WTC11 (cell line): ENCODE data around the gene SLC7A6. TPM values are rescaled to one million over a fixed set of nuclear protein-coding genes. Genes with fewer than 3 reads are reported as not detected.
A peak's percentile ranks its signal among the peaks of the same experiment; 100 is the strongest.

ENCODE experiments used
- ATAC-seq: fragments of 200-7000 bp; cut with Tn5 transposase; 2 replicates; pipeline ENCODE4 v1.10.0; 2021; ENCODE audit warnings: mild to moderate bottlenecking, moderate library complexity
- CTCF ChIA-PET: fragments of 300-600 bp; sonication (Branson Sonifier 250); formaldehyde crosslinking; loops from one replicate; lab custom pipeline; 2021; ENCODE audit warnings: antibody characterized with exemption; lab: Charles Lee
- POLR2A ChIA-PET: fragments of 350-600 bp; sonication (Branson Sonifier 250); formaldehyde crosslinking; loops from one replicate; lab custom pipeline; 2021; ENCODE audit warnings: antibody characterized with exemption; lab: Charles Lee
- DNase-seq: peaks from one replicate; pipeline ENCODE4 v3.0.0; 2021; ENCODE audit warnings: low spot score
- H3K27ac Mint-ChIP-seq: 2 replicates; pipeline ENCODE4 v1.8.0; 2021; ENCODE audit warnings: mixed read lengths
- H3K27me3 Mint-ChIP-seq: 2 replicates; pipeline ENCODE4 v1.8.0; 2021; ENCODE audit warnings: low read depth, mild to moderate bottlenecking, moderate library complexity, mixed read lengths
- H3K36me3 Mint-ChIP-seq: 2 replicates; pipeline ENCODE4 v1.8.0; 2021; ENCODE audit warnings: mixed read lengths
- H3K4me1 Mint-ChIP-seq: 2 replicates; pipeline ENCODE4 v1.8.0; 2022; ENCODE audit warnings: mixed read lengths
- H3K4me3 Mint-ChIP-seq: 2 replicates; pipeline ENCODE4 v1.8.0; 2021; ENCODE audit warnings: mild to moderate bottlenecking, moderate library complexity, mixed read lengths
- H3K9me3 Mint-ChIP-seq: 2 replicates; pipeline ENCODE4 v1.8.0; 2021; ENCODE audit warnings: mixed read lengths
- EMX1 ChIP-seq: fragments of 250-450 bp; sonication (Bioruptor Pico); IDR thresholded peaks from 2 replicates; pipeline ENCODE4 v1.8.0; 2021; ENCODE audit warnings: mild to moderate bottlenecking
- FOXP4 ChIP-seq: sonication (generic); formaldehyde crosslinking; IDR thresholded peaks from 2 replicates; pipeline ENCODE4 v1.8.0; 2022; ENCODE audit warnings: mild to moderate bottlenecking, missing genetic modification reagents
- GABPB1 ChIP-seq: sonication (generic); formaldehyde crosslinking; IDR thresholded peaks from 2 replicates; pipeline ENCODE4 v1.8.1; 2023; ENCODE audit warnings: mild to moderate bottlenecking, missing genetic modification reagents
- JAZF1 ChIP-seq: fragments of 250-450 bp; sonication (Bioruptor Pico); IDR thresholded peaks from 2 replicates; pipeline ENCODE4 v1.9.0; 2021; ENCODE audit warnings: moderate library complexity, mild to moderate bottlenecking, inconsistent platforms
- PREB ChIP-seq: sonication (generic); formaldehyde crosslinking; IDR thresholded peaks from 2 replicates; pipeline ENCODE4 v1.8.1; 2022; ENCODE audit warnings: mild to moderate bottlenecking, missing genetic modification reagents, moderate library complexity, borderline replicate concordance
- RELA ChIP-seq: sonication (generic); formaldehyde crosslinking; IDR thresholded peaks from 2 replicates; pipeline ENCODE4 v1.8.1; 2022; ENCODE audit warnings: missing genetic modification reagents, mild to moderate bottlenecking, borderline replicate concordance
- ZMAT4 ChIP-seq: fragments of 250-450 bp; sonication (Bioruptor Pico); IDR thresholded peaks from 2 replicates; pipeline ENCODE4 v1.9.0; 2021; ENCODE audit warnings: mild to moderate bottlenecking
- ZNF232 ChIP-seq: sonication (generic); formaldehyde crosslinking; IDR thresholded peaks from 2 replicates; pipeline ENCODE4 v1.8.0; 2022; ENCODE audit warnings: mild to moderate bottlenecking, missing genetic modification reagents
- ZNF281 ChIP-seq: sonication (generic); formaldehyde crosslinking; IDR thresholded peaks from 2 replicates; pipeline ENCODE4 v1.8.0; 2023; ENCODE audit warnings: mild to moderate bottlenecking, missing genetic modification reagents
- ZNF396 ChIP-seq: fragments of 250-450 bp; sonication (Bioruptor Pico); IDR thresholded peaks from 2 replicates; pipeline ENCODE4 v1.8.0; 2021; ENCODE audit warnings: mild to moderate bottlenecking, moderate library complexity, borderline replicate concordance
- total RNA-seq: library from RNA; stranded (reverse); gene quantifications from 3 replicates; pipeline ENCODE4 v1.2.3, GENCODE V29; 2021
- TF ChIP-seq, protein P1 (sequence below): sonication (generic); formaldehyde crosslinking; IDR thresholded peaks from 2 replicates; pipeline ENCODE4 v1.8.1; 2023; ENCODE audit warnings: mild to moderate bottlenecking, moderate library complexity, missing genetic modification reagents
- TF ChIP-seq, protein P2 (sequence below): fragments of 250-450 bp; sonication (Bioruptor Pico); IDR thresholded peaks from 2 replicates; pipeline ENCODE4 v1.9.0; 2021; ENCODE audit warnings: mild to moderate bottlenecking
- TF ChIP-seq, protein P3 (sequence below): fragments of 250-450 bp; sonication (Bioruptor Pico); IDR thresholded peaks from 2 replicates; pipeline ENCODE4 v2.1.2; 2022; ENCODE audit warnings: mild to moderate bottlenecking, moderate library complexity

Gene SLC7A6
- total RNA-seq, 1 experiment from 2014 or later: 27.4 TPM

GRCh38 chr16:68214726-68215125 lies 49.6 kb upstream of the SLC7A6 start:
- TF ChIP-seq ZNF232 (CRISPR knock-in tag) (no peak), EMX1 (CRISPR knock-in tag) (no peak), ZNF396 (CRISPR knock-in tag) (no peak), ZMAT4 (no peak), ZNF281 (no peak), FOXP4 (CRISPR knock-in tag) (no peak), PREB (CRISPR knock-in tag) (no peak), RELA (CRISPR knock-in tag) (no peak), JAZF1 (CRISPR knock-in tag) (no peak)
- TF ChIP-seq, protein P1, sequence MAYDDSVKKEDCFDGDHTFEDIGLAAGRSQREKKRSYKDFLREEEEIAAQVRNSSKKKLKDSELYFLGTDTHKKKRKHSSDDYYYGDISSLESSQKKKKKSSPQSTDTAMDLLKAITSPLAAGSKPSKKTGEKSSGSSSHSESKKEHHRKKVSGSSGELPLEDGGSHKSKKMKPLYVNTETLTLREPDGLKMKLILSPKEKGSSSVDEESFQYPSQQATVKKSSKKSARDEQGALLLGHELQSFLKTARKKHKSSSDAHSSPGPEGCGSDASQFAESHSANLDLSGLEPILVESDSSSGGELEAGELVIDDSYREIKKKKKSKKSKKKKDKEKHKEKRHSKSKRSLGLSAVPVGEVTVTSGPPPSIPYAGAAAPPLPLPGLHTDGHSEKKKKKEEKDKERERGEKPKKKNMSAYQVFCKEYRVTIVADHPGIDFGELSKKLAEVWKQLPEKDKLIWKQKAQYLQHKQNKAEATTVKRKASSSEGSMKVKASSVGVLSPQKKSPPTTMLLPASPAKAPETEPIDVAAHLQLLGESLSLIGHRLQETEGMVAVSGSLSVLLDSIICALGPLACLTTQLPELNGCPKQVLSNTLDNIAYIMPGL (CRISPR knock-in tag): no peak
- TF ChIP-seq, protein P2, sequence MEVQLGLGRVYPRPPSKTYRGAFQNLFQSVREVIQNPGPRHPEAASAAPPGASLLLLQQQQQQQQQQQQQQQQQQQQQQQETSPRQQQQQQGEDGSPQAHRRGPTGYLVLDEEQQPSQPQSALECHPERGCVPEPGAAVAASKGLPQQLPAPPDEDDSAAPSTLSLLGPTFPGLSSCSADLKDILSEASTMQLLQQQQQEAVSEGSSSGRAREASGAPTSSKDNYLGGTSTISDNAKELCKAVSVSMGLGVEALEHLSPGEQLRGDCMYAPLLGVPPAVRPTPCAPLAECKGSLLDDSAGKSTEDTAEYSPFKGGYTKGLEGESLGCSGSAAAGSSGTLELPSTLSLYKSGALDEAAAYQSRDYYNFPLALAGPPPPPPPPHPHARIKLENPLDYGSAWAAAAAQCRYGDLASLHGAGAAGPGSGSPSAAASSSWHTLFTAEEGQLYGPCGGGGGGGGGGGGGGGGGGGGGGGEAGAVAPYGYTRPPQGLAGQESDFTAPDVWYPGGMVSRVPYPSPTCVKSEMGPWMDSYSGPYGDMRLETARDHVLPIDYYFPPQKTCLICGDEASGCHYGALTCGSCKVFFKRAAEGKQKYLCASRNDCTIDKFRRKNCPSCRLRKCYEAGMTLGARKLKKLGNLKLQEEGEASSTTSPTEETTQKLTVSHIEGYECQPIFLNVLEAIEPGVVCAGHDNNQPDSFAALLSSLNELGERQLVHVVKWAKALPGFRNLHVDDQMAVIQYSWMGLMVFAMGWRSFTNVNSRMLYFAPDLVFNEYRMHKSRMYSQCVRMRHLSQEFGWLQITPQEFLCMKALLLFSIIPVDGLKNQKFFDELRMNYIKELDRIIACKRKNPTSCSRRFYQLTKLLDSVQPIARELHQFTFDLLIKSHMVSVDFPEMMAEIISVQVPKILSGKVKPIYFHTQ (CRISPR knock-in tag): no peak
- H3K27me3 Mint-ChIP-seq: no peaks in the 10 kb centered on the region

DNA sequence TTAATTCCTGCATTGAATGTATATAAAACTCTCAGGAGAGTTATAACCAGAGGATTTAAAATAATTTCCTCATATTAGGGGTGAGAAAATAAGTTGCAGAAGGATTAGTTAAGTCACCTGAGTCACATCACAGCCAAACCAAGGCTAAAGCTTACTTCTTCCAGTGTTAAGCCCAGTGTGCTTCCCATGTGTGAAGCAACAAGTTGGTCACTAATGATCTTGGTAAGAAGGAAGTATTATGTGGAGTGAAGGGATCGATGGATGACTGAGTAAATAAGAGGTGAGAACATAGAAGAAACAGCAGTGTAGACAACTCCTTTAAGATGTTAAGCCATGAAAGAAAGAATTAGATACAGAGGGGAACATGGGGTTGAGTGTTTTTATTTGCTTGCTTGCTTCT lies 49.0 kb upstream of the SLC7A6 start:
- ChIA-PET POLR2A (no interaction called here), CTCF (interaction anchor here (0.6 kb wide), 1 partner anchor 1623 kb away, joined by 4 read pairs; no protein-coding TSS in a partner anchor)
- Mint-ChIP-seq H3K36me3 (peaks cover 3% of the 10 kb centered on the region; the same call in 1 of the 2 replicates), H3K4me3 (no peak overlapping the region), H3K27me3 (no peaks in the 10 kb centered on the region), H3K9me3 (no peaks in the 10 kb centered on the region), H3K27ac (peak overlapping the region; percentile 61), H3K4me1 (peaks cover 5% of the 10 kb centered on the region)
- DNase-seq (no peak), ATAC-seq (no peak)
- TF ChIP-seq GABPB1 (CRISPR knock-in tag) (no peak), ZNF232 (CRISPR knock-in tag) (no peak), ZNF281 (no peak)
- TF ChIP-seq, protein P3, sequence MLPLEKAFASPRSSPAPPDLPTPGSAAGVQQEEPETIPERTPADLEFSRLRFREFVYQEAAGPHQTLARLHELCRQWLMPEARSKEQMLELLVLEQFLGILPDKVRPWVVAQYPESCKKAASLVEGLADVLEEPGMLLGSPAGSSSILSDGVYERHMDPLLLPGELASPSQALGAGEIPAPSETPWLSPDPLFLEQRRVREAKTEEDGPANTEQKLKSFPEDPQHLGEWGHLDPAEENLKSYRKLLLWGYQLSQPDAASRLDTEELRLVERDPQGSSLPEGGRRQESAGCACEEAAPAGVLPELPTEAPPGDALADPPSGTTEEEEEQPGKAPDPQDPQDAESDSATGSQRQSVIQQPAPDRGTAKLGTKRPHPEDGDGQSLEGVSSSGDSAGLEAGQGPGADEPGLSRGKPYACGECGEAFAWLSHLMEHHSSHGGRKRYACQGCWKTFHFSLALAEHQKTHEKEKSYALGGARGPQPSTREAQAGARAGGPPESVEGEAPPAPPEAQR (CRISPR knock-in tag): no peak
- TF ChIP-seq, protein P2 (CRISPR knock-in tag): no peak

More at GRCh38 chr16:68214726-68215125, 49.6 kb upstream of the SLC7A6 start:
- Mint-ChIP-seq H3K4me3 (no peak overlapping the region), H3K36me3 (peaks cover 3% of the 10 kb centered on the region; the same call in 1 of the 2 replicates), H3K27ac (no peak overlapping the region), H3K9me3 (no peaks in the 10 kb centered on the region), H3K4me1 (no peaks in the 10 kb centered on the region)
- DNase-seq: no peak
- POLR2A ChIA-PET: no interaction called here
- no peak for ATAC-seq
- CTCF ChIA-PET: interaction anchor here (0.5 to 0.6 kb wide), 2 partner anchors 991 to 1623 kb away, joined by 3 to 4 read pairs; no protein-coding TSS in a partner anchor
